Hematopoietic multipotent progenitor cell (in vitro differentiated cells): ENCODE results near the gene ARHGAP21. TPM values are rescaled to one million over a fixed set of nuclear protein-coding genes. Genes with fewer than 3 reads are reported as not detected.
"Not testable (repeated sequence)": the region's sequence is repeated elsewhere in the genome, so short reads cannot be mapped to it uniquely, and the experiment has no call there.

Experiments
- DNase-seq, 3 donors: peaks; one replicate each; pipeline ENCODE4 v3.0.0-alpha.2; 2011 to 2015; ENCODE audit warnings: low read depth in 2 of 3, low spot score in 2 of 3
- total RNA-seq: library from RNA; depleted of rRNA; stranded (reverse); fragments of >200 nt; gene quantifications from one replicate; pipeline ENCODE4 v1.2.3, GENCODE V29; 2012

The ARHGAP21 gene
- total RNA-seq, result 20.2 TPM

DNA sequence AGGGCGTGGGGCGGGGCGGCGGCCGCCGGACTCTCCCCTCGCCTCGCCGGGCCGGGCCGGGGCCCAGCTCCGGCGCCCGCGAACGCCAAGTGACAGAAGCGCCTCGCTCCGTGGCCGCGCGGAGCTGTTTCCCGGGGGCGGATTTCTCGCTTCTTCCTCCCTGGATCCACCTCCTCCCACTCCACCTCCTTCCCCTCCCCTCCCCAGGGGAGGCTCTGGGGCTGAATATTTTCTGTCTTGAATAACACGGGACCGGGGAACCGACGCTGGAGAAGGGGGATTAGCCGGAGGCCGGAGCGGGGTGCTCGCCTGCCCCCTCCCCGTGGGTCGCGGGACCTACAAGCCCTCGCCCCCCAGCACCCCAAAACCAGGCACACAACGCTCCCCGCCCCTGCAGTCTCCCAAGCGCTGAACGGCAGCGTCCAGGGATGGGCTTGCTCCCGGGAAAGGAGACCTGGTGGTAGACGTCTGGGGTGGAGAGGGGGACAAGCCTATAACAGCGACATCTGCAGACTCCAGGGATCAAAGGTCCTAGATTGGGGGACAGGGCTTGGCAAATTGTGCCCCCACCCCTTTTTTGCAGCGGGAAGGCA, at the start of gene ARHGAP21:
Gene ARHGAP21, minus strand, starts transcription at position 100 of the 593 bp plus-strand sequence. CDS start 1,988 bp downstream, outside the sequence.
- peak; percentile 14 to 45 (median 42) for DNase-seq

- no peak for DNase-seq
Observed at GRCh38 chr10:24771943-24772694, 48.4 kb upstream of the ARHGAP21 start.

- DNase-seq, result not testable (repeated sequence)
Observed at GRCh38 chr10:24764991-24765390, 41.3 kb upstream of the ARHGAP21 start.

- no peak for DNase-seq
Observed at GRCh38 chr10:24762966-24763623, 39.4 kb upstream of the ARHGAP21 start.

GRCh38 chr10:24762161-24762924, 38.7 kb upstream of the ARHGAP21 start:
- DNase-seq, result no peak

DNA sequence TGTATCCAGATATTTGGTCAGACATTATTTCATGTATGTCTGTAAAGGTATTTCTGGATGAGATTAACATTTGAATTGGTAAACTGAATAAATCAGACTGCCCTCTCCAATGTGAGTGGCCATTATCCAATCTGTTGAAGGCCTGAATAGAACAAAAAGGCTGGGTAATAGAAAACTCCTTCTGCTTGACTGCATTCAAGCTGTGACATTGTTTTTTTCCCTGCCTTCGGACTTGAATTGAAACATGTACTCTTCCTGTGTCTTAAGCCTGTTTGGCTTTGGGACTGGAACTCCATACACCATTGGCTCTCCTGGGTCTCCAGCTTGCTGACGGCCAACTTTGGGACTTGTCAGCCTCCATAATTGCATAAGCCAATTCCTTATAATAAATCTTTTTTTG, 36.0 kb upstream of the ARHGAP21 start:
- no peak for DNase-seq

- not testable (repeated sequence) for DNase-seq
Observed at GRCh38 chr10:24758254-24758653, 34.6 kb upstream of the ARHGAP21 start.

GRCh38 chr10:24756283-24756682, 32.6 kb upstream of the ARHGAP21 start:
- no peak for DNase-seq

DNA sequence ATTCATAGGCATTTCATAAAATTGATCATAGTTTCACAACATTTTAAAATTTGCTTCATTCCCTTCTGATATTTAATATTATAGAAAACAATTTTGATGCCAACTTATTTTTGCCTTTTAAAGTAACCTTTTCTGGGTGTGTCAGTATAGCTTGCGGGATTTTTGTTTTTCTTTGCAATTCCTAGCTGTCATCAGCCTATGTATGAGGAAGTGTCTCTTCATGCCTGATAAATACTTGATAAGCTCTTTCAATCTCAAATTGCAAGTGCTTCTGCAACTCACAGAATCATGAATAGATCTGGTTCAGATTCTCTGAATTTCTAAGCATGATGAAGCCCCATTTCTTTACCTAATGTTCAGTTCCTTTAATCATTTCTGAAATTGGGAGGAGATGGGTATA, 28.0 kb upstream of the ARHGAP21 start:
- no peak for DNase-seq

DNA sequence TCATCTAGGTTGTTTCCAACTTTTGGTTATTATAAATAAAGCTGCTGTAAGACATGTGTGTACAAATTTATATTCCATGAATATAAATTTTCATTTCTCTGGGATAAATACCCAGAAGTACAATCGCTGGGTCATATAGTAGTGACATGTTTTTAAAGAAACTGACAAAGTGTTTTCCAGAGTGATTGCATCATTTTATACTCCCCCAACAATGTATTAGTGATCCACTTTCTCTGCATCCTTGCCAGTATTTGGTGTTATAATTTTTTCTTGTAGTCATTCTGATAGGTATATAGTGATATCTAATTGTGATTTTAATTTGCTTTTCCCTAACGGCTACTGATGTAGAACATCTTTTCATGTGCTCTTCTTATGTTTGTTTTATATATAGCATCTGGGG, 27.0 kb upstream of the ARHGAP21 start:
- DNase-seq, result no peak

- DNase-seq, result no peak
Observed at GRCh38 chr10:24748214-24748613, 24.5 kb upstream of the ARHGAP21 start.

DNA sequence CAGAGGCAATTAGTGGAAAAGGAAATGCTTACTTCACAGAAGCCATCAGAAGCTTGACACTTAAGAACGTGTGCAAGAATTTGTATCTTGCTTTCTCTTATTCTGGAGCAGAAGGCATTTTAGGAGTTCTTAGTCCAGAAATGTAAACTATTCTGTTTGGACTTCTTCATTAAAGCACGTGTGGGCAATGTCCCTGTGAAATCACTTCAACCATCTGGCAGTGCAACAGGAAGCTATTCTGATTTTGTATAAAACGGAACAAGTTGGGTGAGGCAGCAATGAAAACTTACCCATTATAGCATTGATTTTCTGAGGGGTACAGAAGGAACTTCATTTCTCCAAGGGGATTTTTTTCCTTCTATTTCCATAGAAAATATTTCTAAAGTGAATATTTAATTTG, 21.3 kb upstream of the ARHGAP21 start:
- DNase-seq, result peak in 2 of 3 donors; percentile 41 to 73

DNA sequence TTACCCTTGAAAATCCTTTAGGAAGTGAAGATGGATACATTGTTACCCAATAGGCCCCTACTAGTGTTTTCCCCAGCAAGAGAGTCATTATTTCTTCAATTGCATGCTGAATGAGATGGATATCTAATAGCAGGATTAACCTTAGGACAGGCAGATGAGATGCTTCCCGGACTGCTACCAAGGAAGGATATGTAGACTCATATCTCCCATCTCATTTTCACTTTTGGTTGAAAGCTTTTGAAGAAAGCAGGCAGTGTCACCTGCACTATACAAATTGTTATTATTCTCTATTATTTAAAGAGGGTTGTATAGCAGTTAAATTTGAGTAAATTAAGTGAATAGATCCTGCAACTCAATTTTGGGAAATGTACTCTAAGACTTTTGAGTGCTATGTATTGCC, 17.0 kb upstream of the ARHGAP21 start:
- no peak for DNase-seq

GRCh38 chr10:24737001-24737400, 13.3 kb upstream of the ARHGAP21 start:
- no peak for DNase-seq

- no peak for DNase-seq
Observed at GRCh38 chr10:24731942-24732341, 8.3 kb upstream of the ARHGAP21 start.

DNA sequence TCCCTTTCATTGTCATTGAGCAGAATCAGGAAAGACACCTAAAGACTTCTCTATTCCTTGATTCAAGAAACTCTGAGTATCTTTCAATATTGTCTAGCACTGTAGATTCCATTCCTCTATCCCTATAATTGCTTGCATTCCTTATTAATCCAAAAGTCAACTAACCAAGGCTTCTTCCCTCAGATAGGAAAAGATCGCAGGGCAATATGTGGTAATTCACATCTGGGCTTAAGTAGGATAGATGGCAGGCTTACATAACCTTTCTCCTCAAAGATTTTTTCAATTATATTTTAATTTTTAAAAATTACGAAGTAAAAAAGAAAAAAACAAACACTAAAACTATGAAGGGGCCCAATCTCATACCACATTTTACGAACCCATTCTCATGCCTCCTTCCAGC, 7.1 kb upstream of the ARHGAP21 start:
- no peak for DNase-seq

GRCh38 chr10:24727786-24728185, 4.1 kb upstream of the ARHGAP21 start:
- DNase-seq, result peak in 1 of 3 donors; percentile 26

DNA sequence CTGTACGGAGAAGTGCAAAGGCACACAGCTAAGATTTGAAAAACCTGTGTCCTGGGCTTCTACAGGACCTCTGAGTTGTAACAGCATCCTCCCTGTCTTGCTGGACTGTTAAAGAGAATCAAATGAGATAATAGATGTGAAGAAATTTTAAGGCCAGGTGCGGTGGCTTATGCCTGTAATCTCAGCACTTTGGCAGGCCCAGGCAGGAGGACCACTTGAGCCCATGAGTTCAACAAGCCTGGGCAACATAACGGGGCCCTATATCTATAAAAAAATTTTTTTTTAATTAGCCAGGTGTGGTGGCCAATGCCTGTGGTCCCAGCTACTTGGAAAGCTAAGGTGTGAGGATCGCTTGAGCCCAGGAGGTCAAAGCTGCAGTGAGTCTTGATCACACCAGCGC, 2.9 kb upstream of the ARHGAP21 start:
- DNase-seq, result no peak

GRCh38 chr10:24726029-24726428, 2.3 kb upstream of the ARHGAP21 start:
- DNase-seq, result not testable (repeated sequence)

DNA sequence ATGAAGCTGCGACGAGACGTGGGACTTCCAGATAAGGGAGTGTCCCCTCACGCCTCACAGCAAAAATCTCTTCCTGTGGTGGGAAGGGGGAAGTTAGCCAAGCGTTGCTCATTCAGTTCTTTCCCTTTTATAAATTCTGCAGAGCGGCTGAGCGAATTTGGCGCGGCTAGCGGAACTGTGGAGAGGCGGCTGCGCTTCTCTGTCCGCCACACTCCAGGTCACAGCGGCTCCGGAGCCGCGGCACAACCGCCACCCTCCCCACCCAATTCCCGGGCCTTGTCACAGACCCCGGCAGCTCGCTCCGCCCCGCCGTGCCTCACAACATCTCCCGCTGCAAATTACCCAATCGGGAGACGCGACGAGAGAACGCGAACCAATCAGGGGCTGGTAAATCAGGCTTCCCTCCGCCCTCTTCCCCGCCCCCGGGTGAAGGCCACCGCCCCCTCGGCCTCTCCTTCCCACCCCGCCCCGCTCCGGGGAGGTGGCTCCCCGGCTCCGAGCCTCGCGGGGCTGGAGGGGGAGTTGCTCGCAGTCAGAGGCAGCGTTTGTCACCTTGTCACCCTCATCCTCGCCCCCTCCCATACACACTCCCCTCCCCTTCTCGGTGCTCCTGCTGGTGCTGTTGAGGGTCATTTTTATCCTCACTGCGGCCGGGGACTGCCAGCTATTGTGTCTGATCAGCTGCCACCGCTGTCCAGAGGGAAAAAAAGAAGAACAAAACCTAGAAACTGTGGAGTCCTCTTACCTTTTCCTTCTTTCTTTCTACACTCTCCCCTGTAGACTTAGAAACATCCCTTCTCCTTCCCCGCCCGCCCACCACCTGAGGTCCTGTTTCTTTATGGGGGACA, 918 bp upstream of the ARHGAP21 start:
- peak; percentile 77 to 98 (median 96) for DNase-seq
